ENCODE measurements around the gene CHL1.

CHL1 gene

GRCh38 chr3:447671-448070 is 251.1 kb downstream of the CHL1 start:
- Histone ChIP-seq H3K27me3 (no peaks in the 10 kb centered on the region), H3K27ac (no peak overlapping the region), H3K4me1 (no peaks in the 10 kb centered on the region), H3K9me3 (no peaks in the 10 kb centered on the region), H3K4me3 (no peak overlapping the region), H3K36me3 (no peaks in the 10 kb centered on the region)
- no peak for TF ChIP-seq CTCF (IDR thresholded peaks at IDR 0.05)
- DNase-seq = no peak
- intact Hi-C loops (cut with DNase I; ENCODE audit: low total_unique reads) = no loop called here

- no peak overlapping the region for H3K27ac ChIP-seq
- no peak for TF ChIP-seq CTCF (IDR thresholded peaks at IDR 0.05)
- H3K9me3 ChIP-seq = no peaks in the 10 kb centered on the region
- H3K27me3 ChIP-seq = no peaks in the 10 kb centered on the region
- H3K4me3 ChIP-seq = no peak overlapping the region
- peaks cover 0 to 5% (median 0%) of the 10 kb centered on the region in 4 donors for H3K4me1 ChIP-seq
- intact Hi-C loops (cut with DNase I; ENCODE audit: low total_unique reads) = no loop called here
- DNase-seq = no peak
- H3K36me3 ChIP-seq = no peaks in the 10 kb centered on the region
These were observed 253.1 kb downstream of the CHL1 start for GRCh38 chr3:449711-450110.

- no peak overlapping the region for H3K27ac ChIP-seq
- no peak for DNase-seq
- H3K9me3 ChIP-seq = no peaks in the 10 kb centered on the region
- no peak overlapping the region for H3K4me3 ChIP-seq
- intact Hi-C loops (cut with DNase I; ENCODE audit: low total_unique reads) = no loop called here
- no peaks in the 10 kb centered on the region for H3K27me3 ChIP-seq
- TF ChIP-seq CTCF (IDR thresholded peaks at IDR 0.05) = no peak
- H3K36me3 ChIP-seq = no peaks in the 10 kb centered on the region
- H3K4me1 ChIP-seq = peaks cover 0 to 21% (median 0%) of the 10 kb centered on the region in 4 donors
These were observed 255.7 kb downstream of the CHL1 start for GRCh38 chr3:452221-452620.

GRCh38 chr3:453106-453505 is 256.5 kb downstream of the CHL1 start:
- no peak for DNase-seq
- Histone ChIP-seq H3K4me1 (peaks cover 0 to 21% (median 0%) of the 10 kb centered on the region in 4 donors), H3K27me3 (no peaks in the 10 kb centered on the region), H3K27ac (no peak overlapping the region), H3K36me3 (no peaks in the 10 kb centered on the region), H3K4me3 (no peak overlapping the region), H3K9me3 (no peaks in the 10 kb centered on the region)
- no peak for TF ChIP-seq CTCF (IDR thresholded peaks at IDR 0.05)
- intact Hi-C loops (cut with DNase I; ENCODE audit: low total_unique reads) = no loop called here

- no peak for DNase-seq
- Histone ChIP-seq H3K4me1 (peaks cover 0 to 21% (median 0%) of the 10 kb centered on the region in 4 donors), H3K27ac (no peak overlapping the region), H3K4me3 (no peak overlapping the region), H3K36me3 (no peaks in the 10 kb centered on the region), H3K9me3 (no peaks in the 10 kb centered on the region), H3K27me3 (no peaks in the 10 kb centered on the region)
- intact Hi-C loops (cut with DNase I; ENCODE audit: low total_unique reads) = no loop called here
- TF ChIP-seq CTCF (IDR thresholded peaks at IDR 0.05) = no peak
These were observed 258.4 kb downstream of the CHL1 start for GRCh38 chr3:454986-455385.

- peaks cover 0 to 21% (median 0%) of the 10 kb centered on the region in 4 donors for H3K4me1 ChIP-seq
- no peaks in the 10 kb centered on the region for H3K36me3 ChIP-seq
- DNase-seq = no peak
- TF ChIP-seq CTCF (IDR thresholded peaks at IDR 0.05) = no peak
- intact Hi-C loops (cut with DNase I; ENCODE audit: low total_unique reads) = no loop called here
- H3K27me3 ChIP-seq = no peaks in the 10 kb centered on the region
- no peak overlapping the region for H3K4me3 ChIP-seq
- H3K9me3 ChIP-seq = no peaks in the 10 kb centered on the region
- H3K27ac ChIP-seq = no peak overlapping the region
These were observed 261.6 kb downstream of the CHL1 start for GRCh38 chr3:458124-458523.
